HG02642 (cell line): ENCODE measurements around the gene ARHGEF19.

Experiments used
- ATAC-seq: cut with Tn5 transposase; IDR thresholded peaks from one replicate; pipeline ENCODE4 v1.9.1; 2021; ENCODE audit warnings: mild to moderate bottlenecking; ENCODE audit not compliant: unreplicated experiment, poor library complexity

The ARHGEF19 gene

GRCh38 chr1:16153999-16154673, 58.3 kb downstream of the ARHGEF19 start:
- ATAC-seq, result no peak

GRCh38 chr1:16153096-16153998, 59.1 kb downstream of the ARHGEF19 start:
- no peak for ATAC-seq

- no peak for ATAC-seq
Observed at GRCh38 chr1:16152481-16153087, 59.9 kb downstream of the ARHGEF19 start.

- ATAC-seq, result no peak
Observed at GRCh38 chr1:16151995-16152384, 60.5 kb downstream of the ARHGEF19 start.

- ATAC-seq, result no peak
Observed at GRCh38 chr1:16151196-16151994, 61.1 kb downstream of the ARHGEF19 start.

- no peak for ATAC-seq
Observed at GRCh38 chr1:16150508-16150907, 61.9 kb downstream of the ARHGEF19 start.

- no peak for ATAC-seq
Observed at GRCh38 chr1:16149702-16150488, 62.6 kb downstream of the ARHGEF19 start.

GRCh38 chr1:16149146-16149545, 63.3 kb downstream of the ARHGEF19 start:
- no peak for ATAC-seq

- ATAC-seq, result no peak
Observed at GRCh38 chr1:16148329-16149092, 63.9 kb downstream of the ARHGEF19 start.
